Measurements from ENCODE around the gene KAT7.
"Not testable (repeated sequence)": the region's sequence is repeated elsewhere in the genome, so short reads cannot be mapped to it uniquely, and the experiment has no call there.

Gene KAT7

GRCh38 chr17:49788478-49789242, at the start of gene KAT7:
Gene KAT7, plus strand, starts transcription at chr17:49788681. Its CDS starts 154 bp downstream, at chr17:49788835.
- peak; percentile 98 for FAIRE-seq
- DNase-seq (ENCODE audit: insufficient read length, low spot score) = peak; percentile 87

- DNase-seq (ENCODE audit: insufficient read length, low spot score) = no peak
- peak; percentile 89 for FAIRE-seq
These were observed 48.7 kb upstream of the KAT7 start for GRCh38 chr17:49739641-49740271.

GRCh38 chr17:49741009-49741691, 47.3 kb upstream of the KAT7 start:
- FAIRE-seq (peak; percentile 91), DNase-seq (ENCODE audit: insufficient read length, low spot score) (no peak)

GRCh38 chr17:49741692-49742076, 46.8 kb upstream of the KAT7 start:
- no peak for FAIRE-seq
- no peak for DNase-seq (ENCODE audit: insufficient read length, low spot score)

GRCh38 chr17:49742166-49742638, 46.3 kb upstream of the KAT7 start:
- DNase-seq (ENCODE audit: insufficient read length, low spot score) (no peak), FAIRE-seq (peak; percentile 74)

- DNase-seq (ENCODE audit: insufficient read length, low spot score) (no peak), FAIRE-seq (peak; percentile 51)
These were observed 43.0 kb upstream of the KAT7 start for GRCh38 chr17:49745175-49746139.

GRCh38 chr17:49746791-49747490, 41.5 kb upstream of the KAT7 start:
- no peak for DNase-seq (ENCODE audit: insufficient read length, low spot score)
- peak; percentile 90 for FAIRE-seq

GRCh38 chr17:49747632-49748031, 40.8 kb upstream of the KAT7 start:
- DNase-seq (ENCODE audit: insufficient read length, low spot score) (no peak), FAIRE-seq (peak; percentile 40)

- FAIRE-seq = peak; percentile 80
- no peak for DNase-seq (ENCODE audit: insufficient read length, low spot score)
These were observed 40.3 kb upstream of the KAT7 start for GRCh38 chr17:49748223-49748622.

- DNase-seq (ENCODE audit: insufficient read length, low spot score) = peak; percentile 58
- peak; percentile 96 for FAIRE-seq
These were observed 39.7 kb upstream of the KAT7 start for GRCh38 chr17:49748791-49749190.

GRCh38 chr17:49749730-49750129, 38.8 kb upstream of the KAT7 start:
- FAIRE-seq (peak; percentile 67), DNase-seq (ENCODE audit: insufficient read length, low spot score) (no peak)

- no peak for DNase-seq (ENCODE audit: insufficient read length, low spot score)
- FAIRE-seq = no peak
These were observed 36.0 kb upstream of the KAT7 start for GRCh38 chr17:49752508-49752907.

GRCh38 chr17:49753959-49754391, 34.5 kb upstream of the KAT7 start:
- FAIRE-seq = no peak
- DNase-seq (ENCODE audit: insufficient read length, low spot score) = no peak

GRCh38 chr17:49755663-49756283, 32.7 kb upstream of the KAT7 start:
- DNase-seq (ENCODE audit: insufficient read length, low spot score) (no peak), FAIRE-seq (no peak)

GRCh38 chr17:49756323-49757150, 31.9 kb upstream of the KAT7 start:
- FAIRE-seq = no peak

GRCh38 chr17:49757151-49757777, 31.2 kb upstream of the KAT7 start:
- FAIRE-seq (no peak), DNase-seq (ENCODE audit: insufficient read length, low spot score) (no peak)

More at GRCh38 chr17:49756323-49757150, 31.9 kb upstream of the KAT7 start:
- no peak for DNase-seq (ENCODE audit: insufficient read length, low spot score)

- FAIRE-seq; DNase-seq (ENCODE audit: insufficient read length, low spot score): not testable (repeated sequence)
These were observed 29.9 kb upstream of the KAT7 start for GRCh38 chr17:49758464-49759010.

GRCh38 chr17:49759203-49759602, 29.3 kb upstream of the KAT7 start:
- DNase-seq (ENCODE audit: insufficient read length, low spot score) = no peak
- FAIRE-seq = no peak

Measured in GM19239 (cell line).